BJ (cell line): ENCODE data around the gene KIF3B. TPM values are rescaled to one million over a fixed set of nuclear protein-coding genes. Genes with fewer than 3 reads are reported as not detected.
"Not testable (repeated sequence)": the region's sequence is repeated elsewhere in the genome, so short reads cannot be mapped to it uniquely, and the experiment has no call there.

Experiments
- CTCF ChIA-PET: fragments of 350-600 bp; formaldehyde crosslinking; extraction: SDS; loops from one replicate; lab custom pipeline; 2021; ENCODE audit warnings: antibody characterized with exemption, inconsistent platforms; lab: Yijun Ruan, JAX
- POLR2A ChIA-PET: fragments of 300-600 bp; sonication (Branson Sonifier 250); formaldehyde crosslinking; extraction: SDS; loops from one replicate; lab custom pipeline; 2021; ENCODE audit warnings: antibody characterized with exemption; lab: Charles Lee
- DNase-seq: peaks from one replicate; pipeline ENCODE4 v3.0.0-alpha.2; 2011; ENCODE audit warnings: low read depth
- H3K27me3 ChIP-seq: 2 replicates; pipeline ENCODE4 v1.6.0; 2011; ENCODE audit warnings: low read length; ENCODE audit not compliant: control insufficient read depth, insufficient read depth
- H3K36me3 ChIP-seq: 2 replicates; pipeline ENCODE4 v1.5.1; 2011; ENCODE audit warnings: low read length; ENCODE audit not compliant: control insufficient read depth, insufficient read depth
- H3K4me3 ChIP-seq: 2 replicates; pipeline ENCODE4 v1.5.1; 2011; ENCODE audit warnings: low read depth, mild to moderate bottlenecking, control low read depth, low read length
- CTCF ChIP-seq: IDR thresholded peaks from 2 replicates; pipeline ENCODE4 v1.5.1; 2011; ENCODE audit warnings: low read depth, mild to moderate bottlenecking, control low read depth, inconsistent platforms, low read length, moderate library complexity; ENCODE audit not compliant: insufficient read depth
- polyA plus RNA-seq: library from polyadenylated mRNA; depleted of rRNA; stranded (reverse); fragments of >200 nt; gene quantifications from 2 replicates; pipeline ENCODE4 v1.2.3, GENCODE V29; 2011

KIF3B gene
- polyA plus RNA-seq, 1 experiment = 20.9 TPM

GRCh38 chr20:32263398-32263954 is 14.0 kb upstream of the KIF3B start:
- CTCF ChIA-PET = interaction anchor here (0.6 kb wide), 1 partner anchor 13 kb away, joined by 3 read pairs; no protein-coding TSS in a partner anchor
- H3K4me3 ChIP-seq = no peak overlapping the region

GRCh38 chr20:32271620-32272019 is 5.8 kb upstream of the KIF3B start:
- CTCF ChIA-PET = no interaction called here

More at GRCh38 chr20:32263398-32263954, 14.0 kb upstream of the KIF3B start:
- no peaks in the 10 kb centered on the region for H3K36me3 ChIP-seq
- peaks cover 5% of the 10 kb centered on the region for H3K27me3 ChIP-seq
- TF ChIP-seq CTCF = no peak
- POLR2A ChIA-PET = no interaction called here
- no peak for DNase-seq

GRCh38 chr20:32274359-32274758 is 3.1 kb upstream of the KIF3B start:
- DNase-seq = no peak
- CTCF ChIA-PET = no interaction called here
- 0 out of 2 replicates have a peak, but pooled peaks cover 2% of the 10 kb centered on the region for H3K27me3 ChIP-seq
- H3K4me3 ChIP-seq = no peak overlapping the region
- TF ChIP-seq CTCF = no peak
- H3K36me3 ChIP-seq = no peaks in the 10 kb centered on the region
- POLR2A ChIA-PET = no interaction called here

More at GRCh38 chr20:32271620-32272019, 5.8 kb upstream of the KIF3B start:
- H3K4me3 ChIP-seq = no peak overlapping the region
- no peak for TF ChIP-seq CTCF
- H3K36me3 ChIP-seq = no peaks in the 10 kb centered on the region
- 0 out of 2 replicates have a peak, but pooled peaks cover 2% of the 10 kb centered on the region for H3K27me3 ChIP-seq
- no peak for DNase-seq
- POLR2A ChIA-PET = no interaction called here

- H3K36me3 ChIP-seq, POLR2A ChIA-PET, CTCF ChIA-PET, DNase-seq, H3K4me3 ChIP-seq, H3K27me3 ChIP-seq: not testable (repeated sequence)
These were observed 2.3 kb upstream of the KIF3B start for GRCh38 chr20:32275163-32275562.

GRCh38 chr20:32278199-32278643 is 770 bp downstream of the KIF3B start:
- Histone ChIP-seq H3K4me3 (peak overlapping the region; percentile 85), H3K27me3 (no peaks in the 10 kb centered on the region), H3K36me3 (no peaks in the 10 kb centered on the region; the same call in 1 of the 2 replicates)
- ChIA-PET CTCF (no interaction called here), POLR2A (no interaction called here)
- no peak for DNase-seq
- no peak for TF ChIP-seq CTCF

GRCh38 chr20:32281711-32282110 is 4.3 kb downstream of the KIF3B start:
- Histone ChIP-seq H3K4me3 (no peak overlapping the region), H3K36me3 (no peaks in the 10 kb centered on the region; the same call in 1 of the 2 replicates), H3K27me3 (no peaks in the 10 kb centered on the region)
- no peak for DNase-seq
- TF ChIP-seq CTCF = no peak
- CTCF ChIA-PET = no interaction called here
- POLR2A ChIA-PET = no interaction called here
